ENCODE measurements around the gene GLIS1. TPM values are rescaled to one million over a fixed set of nuclear protein-coding genes. Genes with fewer than 3 reads are reported as not detected.

Gene GLIS1
- total RNA-seq, 1 experiment from 2014 or later = 0.28 TPM

DNA sequence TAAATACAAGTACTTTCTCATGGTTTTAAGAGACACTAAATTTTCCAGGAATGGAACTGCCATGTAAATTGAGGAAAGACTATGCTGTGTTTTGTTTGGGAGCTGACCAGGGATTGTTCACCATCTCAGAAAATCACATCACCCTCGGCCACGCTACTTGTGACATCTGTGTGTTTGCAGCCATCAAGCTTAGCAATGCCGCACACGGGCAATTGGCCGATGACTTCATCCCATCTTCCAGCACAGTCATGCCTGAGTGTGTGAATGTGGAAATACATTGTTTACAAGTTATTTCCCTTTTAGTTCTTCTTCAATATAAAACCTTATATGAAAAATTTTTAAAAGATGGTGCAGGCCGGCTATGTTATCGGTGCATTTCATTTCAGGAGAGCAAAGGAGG, 121.6 kb downstream of the GLIS1 start:
- no peaks in the 10 kb centered on the region for H4K20me1 ChIP-seq (ENCODE audit: control insufficient read depth, insufficient read depth, insufficient read length)
- H3K36me3 Mint-ChIP-seq (ENCODE audit: insufficient read depth in 1 of 3, low read depth in 3 of 3) = no peaks in the 10 kb centered on the region
- H3K4me3 Mint-ChIP-seq = no peak overlapping the region
- no peak overlapping the region for H4K8ac ChIP-seq (replicated peaks; ENCODE audit: insufficient read length, low read depth, low read length)
- no peak overlapping the region for H3K4ac ChIP-seq (ENCODE audit: low read depth, low read length)
- H3K9ac ChIP-seq (ENCODE audit: extremely low read depth, insufficient read length, low read length) = no peak overlapping the region
- H3K4me1 ChIP-seq (ENCODE audit: insufficient read depth, low read length) = no peaks in the 10 kb centered on the region; the same call in 1 of the 2 replicates
- no peaks in the 10 kb centered on the region for H3K23me2 ChIP-seq (ENCODE audit: insufficient read length, low read depth, low read length, poor library complexity, severe bottlenecking)
- H3K18ac ChIP-seq (ENCODE audit: insufficient read length, low read depth, low read length) = no peak overlapping the region
- no peak overlapping the region for H2BK120ac ChIP-seq (ENCODE audit: low read depth, low read length, poor library complexity, severe bottlenecking)
- no peaks in the 10 kb centered on the region for H3K79me1 ChIP-seq (ENCODE audit: insufficient read depth, low read depth, low read length, poor library complexity, severe bottlenecking)
- no peak overlapping the region for H3K27ac ChIP-seq (ENCODE audit: insufficient read length, low read depth, low read length)
- no peaks in the 10 kb centered on the region for H3K79me2 ChIP-seq (ENCODE audit: insufficient read depth, low read length)
- H2BK5ac ChIP-seq (ENCODE audit: insufficient read length, low read length) = no peak overlapping the region
- H2BK12ac ChIP-seq (ENCODE audit: insufficient read length, low read depth, low read length) = no peak overlapping the region
- TF ChIP-seq, protein P1, sequence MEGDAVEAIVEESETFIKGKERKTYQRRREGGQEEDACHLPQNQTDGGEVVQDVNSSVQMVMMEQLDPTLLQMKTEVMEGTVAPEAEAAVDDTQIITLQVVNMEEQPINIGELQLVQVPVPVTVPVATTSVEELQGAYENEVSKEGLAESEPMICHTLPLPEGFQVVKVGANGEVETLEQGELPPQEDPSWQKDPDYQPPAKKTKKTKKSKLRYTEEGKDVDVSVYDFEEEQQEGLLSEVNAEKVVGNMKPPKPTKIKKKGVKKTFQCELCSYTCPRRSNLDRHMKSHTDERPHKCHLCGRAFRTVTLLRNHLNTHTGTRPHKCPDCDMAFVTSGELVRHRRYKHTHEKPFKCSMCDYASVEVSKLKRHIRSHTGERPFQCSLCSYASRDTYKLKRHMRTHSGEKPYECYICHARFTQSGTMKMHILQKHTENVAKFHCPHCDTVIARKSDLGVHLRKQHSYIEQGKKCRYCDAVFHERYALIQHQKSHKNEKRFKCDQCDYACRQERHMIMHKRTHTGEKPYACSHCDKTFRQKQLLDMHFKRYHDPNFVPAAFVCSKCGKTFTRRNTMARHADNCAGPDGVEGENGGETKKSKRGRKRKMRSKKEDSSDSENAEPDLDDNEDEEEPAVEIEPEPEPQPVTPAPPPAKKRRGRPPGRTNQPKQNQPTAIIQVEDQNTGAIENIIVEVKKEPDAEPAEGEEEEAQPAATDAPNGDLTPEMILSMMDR (conservative IDR thresholded peaks at IDR 0.05) = no peak
- no peak overlapping the region for H4K91ac ChIP-seq (ENCODE audit: insufficient read length, low read depth, low read length)
- WGBS (ENCODE audit: extremely low coverage, insufficient read length, low lambda C conversion rate) = no CpG with 5 or more reads among the region's 7 CpGs
- H3T11ph ChIP-seq (ENCODE audit: low read length) = no peak overlapping the region
- peaks cover 8 to 17% of the 10 kb centered on the region in 2 experiments for H3K4me1 Mint-ChIP-seq
- no peak overlapping the region for H3K56ac ChIP-seq (ENCODE audit: insufficient read length, low read depth, low read length)
- peaks cover 3% of the 10 kb centered on the region for H3K27me3 Mint-ChIP-seq (ENCODE audit: low read depth)
- H3K27me3 ChIP-seq (ENCODE audit: insufficient read depth, low read length) = no peaks in the 10 kb centered on the region
- H3K9me3 Mint-ChIP-seq = no peaks in the 10 kb centered on the region
- H3K4me2 ChIP-seq (ENCODE audit: insufficient read depth, insufficient read length, low read length) = no peak overlapping the region
- no peak overlapping the region for H2BK20ac ChIP-seq (ENCODE audit: low read depth, low read length, poor library complexity, severe bottlenecking)
- H3K23ac ChIP-seq (ENCODE audit: insufficient read length, low read depth, low read length) = no peak overlapping the region
- H2AFZ ChIP-seq (ENCODE audit: low read length) = no peak overlapping the region
- no peak overlapping the region for H2AK5ac ChIP-seq (ENCODE audit: insufficient read length, low read length)
- H2BK15ac ChIP-seq (ENCODE audit: low read depth, low read length) = no peak overlapping the region
- no peak overlapping the region for H3K27ac Mint-ChIP-seq
- H4K5ac ChIP-seq (ENCODE audit: insufficient read length, low read depth, low read length) = no peak overlapping the region
- H3K14ac ChIP-seq (ENCODE audit: insufficient read depth, low read length) = no peak overlapping the region
- peak; percentile 2 for DNase-seq
- H3K9me3 ChIP-seq (ENCODE audit: control insufficient read depth, low read depth, low read length) = no peaks in the 10 kb centered on the region
